AG08395 (cell line): ENCODE data around the gene TFIP11.

Experiments
- DNase-seq: peaks from one replicate; pipeline ENCODE4 v3.0.0; 2012; ENCODE audit warnings: mixed read lengths, low spot score

TFIP11 gene

GRCh38 chr22:26447584-26448329 lies 64.5 kb downstream of the TFIP11 start:
- no peak for DNase-seq

DNA sequence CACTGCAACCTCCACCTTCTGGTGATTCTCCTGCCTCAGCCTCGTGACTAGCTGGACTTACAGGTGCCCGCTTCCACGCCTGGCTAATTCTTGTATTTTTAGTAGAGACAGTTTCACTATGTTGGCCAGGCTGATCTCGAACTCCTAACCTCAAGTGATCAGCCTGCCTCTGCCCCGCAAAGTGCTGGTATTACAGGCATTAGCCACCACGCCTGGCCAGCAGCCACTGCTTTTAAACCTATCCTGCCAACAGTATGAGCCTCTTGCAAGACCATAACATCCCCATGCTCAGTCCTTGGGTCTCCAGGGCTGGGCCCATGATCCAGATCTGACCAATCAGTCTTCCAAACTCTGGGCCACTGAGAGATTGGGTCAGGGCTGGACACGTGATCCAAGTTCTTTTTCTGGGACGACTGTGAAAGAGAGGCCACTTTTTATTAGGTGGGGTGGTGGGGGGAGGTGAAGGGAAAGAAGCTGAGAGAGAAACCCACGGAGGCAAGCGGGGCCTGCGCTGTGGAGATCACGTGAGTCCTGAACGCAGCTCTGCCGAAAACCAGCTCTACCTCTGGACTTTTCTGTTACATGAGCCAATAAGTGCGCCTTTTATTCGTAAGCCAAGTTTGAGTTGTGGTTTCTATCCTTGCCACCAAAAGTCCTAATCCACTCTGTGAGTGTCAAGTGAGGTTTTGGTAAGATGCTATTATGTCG lies 65.3 kb downstream of the TFIP11 start:
- DNase-seq, result no peak

- no peak for DNase-seq
Observed at GRCh38 chr22:26445577-26446275, 66.5 kb downstream of the TFIP11 start.

DNA sequence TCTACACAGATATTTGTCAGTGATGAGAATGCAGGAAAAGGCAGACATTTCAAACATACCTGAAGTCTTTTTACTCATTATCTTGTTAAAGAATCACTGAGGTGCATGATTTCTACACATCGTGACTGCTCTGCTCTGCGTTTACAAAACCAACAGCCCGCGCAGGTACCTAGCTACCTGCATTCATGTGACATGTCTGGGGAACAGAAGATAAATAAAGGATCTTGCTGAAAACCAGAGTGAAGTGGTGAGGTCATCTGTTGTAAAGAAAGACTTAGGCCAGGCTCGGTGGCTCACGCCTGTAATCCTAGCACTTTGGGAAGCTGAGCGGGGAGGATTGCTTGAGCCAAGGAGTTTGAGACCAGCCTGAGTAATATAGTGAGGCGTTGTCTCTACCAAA lies 67.5 kb downstream of the TFIP11 start:
- DNase-seq, result no peak

DNA sequence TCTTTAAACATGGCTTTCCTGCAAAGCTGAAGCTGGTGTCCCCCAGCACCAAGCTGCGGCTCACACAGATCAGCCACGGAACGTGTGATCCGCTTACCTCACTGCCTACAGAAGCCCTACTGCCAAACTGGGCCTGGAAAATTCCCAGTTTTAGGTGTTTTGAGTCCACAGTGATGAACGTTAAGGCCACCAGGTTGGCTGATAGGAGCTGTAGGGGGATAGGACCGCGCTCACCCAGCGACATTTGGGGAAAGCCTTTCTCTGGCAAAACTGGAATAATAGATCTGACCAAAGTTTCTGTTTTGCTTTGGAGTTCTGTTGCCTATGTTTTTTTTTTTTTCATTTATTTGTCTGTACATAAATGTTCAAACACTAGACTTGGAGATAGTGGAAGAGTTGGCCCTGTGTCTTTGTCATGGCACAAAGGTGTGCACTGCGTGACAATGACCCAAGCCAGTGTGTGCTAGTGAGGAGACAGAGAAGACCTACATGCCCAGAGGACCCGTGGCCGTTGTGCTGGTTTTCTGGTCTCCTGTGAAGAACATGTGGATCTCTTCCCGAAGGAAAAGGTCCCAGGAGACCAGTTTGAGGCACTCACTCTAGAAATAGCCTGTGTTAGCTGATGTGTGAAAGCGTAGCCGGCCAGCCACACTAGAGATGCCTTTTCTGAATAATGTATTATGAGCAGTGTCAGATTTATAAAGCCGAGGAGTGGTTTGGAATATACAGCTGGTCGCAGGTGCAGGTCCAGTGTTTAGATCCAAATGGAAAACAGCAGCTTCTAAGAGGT lies 68.2 kb downstream of the TFIP11 start:
- no peak for DNase-seq

DNA sequence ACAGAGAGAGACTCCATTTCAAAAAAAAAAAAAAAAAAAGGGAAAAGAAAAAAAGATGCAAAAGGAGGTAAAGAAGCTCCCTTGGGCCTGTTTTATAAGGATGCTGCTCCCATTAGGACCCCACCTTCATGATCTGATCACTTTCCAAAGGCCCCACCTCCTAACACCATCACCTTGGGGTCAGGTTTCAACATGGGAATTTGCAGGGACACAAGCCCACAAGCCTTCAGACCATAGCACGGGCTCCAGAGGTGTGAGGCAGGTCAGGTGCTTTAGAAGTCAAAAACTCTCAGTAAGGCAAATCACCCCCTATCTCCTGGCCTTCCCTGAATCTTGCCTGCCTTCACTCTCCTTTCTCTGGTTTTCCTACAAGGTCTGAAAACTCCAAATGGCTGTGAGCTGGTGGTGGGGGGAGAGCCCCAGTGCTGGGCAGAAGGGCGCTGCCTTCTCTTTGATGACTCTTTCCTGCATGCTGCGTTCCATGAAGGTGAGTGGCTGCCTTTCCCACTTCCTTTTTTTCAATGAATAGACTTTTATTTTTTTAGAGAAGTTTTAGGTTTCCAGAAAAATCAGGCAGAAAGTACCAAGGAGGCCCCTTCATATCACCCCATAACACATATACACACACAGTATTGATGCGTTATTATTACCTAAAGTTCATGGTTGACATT lies 70.1 kb downstream of the TFIP11 start:
- DNase-seq, result no peak
